ENCODE measurements around the gene PTPRM.

The PTPRM gene

GRCh38 chr18:8319798-8320489, 752.8 kb downstream of the PTPRM start:
- Mint-ChIP-seq H3K4me1 (no peaks in the 10 kb centered on the region), H3K27ac (no peak overlapping the region), H3K36me3 (no peaks in the 10 kb centered on the region), H3K27me3 (no peaks in the 10 kb centered on the region), H3K4me3 (no peak overlapping the region), H3K9me3 (no peaks in the 10 kb centered on the region)
- CTCF ChIA-PET, result interaction anchor here (1.3 kb wide), 1 partner anchor 11 kb away, joined by 4 read pairs; no protein-coding TSS in a partner anchor
- no peak for DNase-seq

GRCh38 chr18:8322486-8322885, 755.4 kb downstream of the PTPRM start:
- Mint-ChIP-seq H3K4me3 (no peak overlapping the region), H3K27ac (no peak overlapping the region), H3K36me3 (no peaks in the 10 kb centered on the region), H3K27me3 (no peaks in the 10 kb centered on the region), H3K9me3 (no peaks in the 10 kb centered on the region), H3K4me1 (no peaks in the 10 kb centered on the region)
- DNase-seq, result no peak
- CTCF ChIA-PET, result no interaction called here

- no peaks in the 10 kb centered on the region for H3K36me3 Mint-ChIP-seq
- no peaks in the 10 kb centered on the region for H3K27me3 Mint-ChIP-seq
- no peak overlapping the region for H3K27ac Mint-ChIP-seq
- no peak overlapping the region for H3K4me3 Mint-ChIP-seq
- CTCF ChIA-PET, result no interaction called here
- H3K9me3 Mint-ChIP-seq, result no peaks in the 10 kb centered on the region
- DNase-seq, result no peak
- no peaks in the 10 kb centered on the region for H3K4me1 Mint-ChIP-seq
Measured at GRCh38 chr18:8324343-8325065, 757.4 kb downstream of the PTPRM start.

GRCh38 chr18:8326763-8327394, 759.8 kb downstream of the PTPRM start:
- H3K9me3 Mint-ChIP-seq, result no peaks in the 10 kb centered on the region
- CTCF ChIA-PET, result no interaction called here
- no peaks in the 10 kb centered on the region for H3K27me3 Mint-ChIP-seq
- no peak overlapping the region for H3K27ac Mint-ChIP-seq
- no peak overlapping the region for H3K4me3 Mint-ChIP-seq
- no peak for DNase-seq
- no peaks in the 10 kb centered on the region for H3K4me1 Mint-ChIP-seq
- H3K36me3 Mint-ChIP-seq, result no peaks in the 10 kb centered on the region

DNA sequence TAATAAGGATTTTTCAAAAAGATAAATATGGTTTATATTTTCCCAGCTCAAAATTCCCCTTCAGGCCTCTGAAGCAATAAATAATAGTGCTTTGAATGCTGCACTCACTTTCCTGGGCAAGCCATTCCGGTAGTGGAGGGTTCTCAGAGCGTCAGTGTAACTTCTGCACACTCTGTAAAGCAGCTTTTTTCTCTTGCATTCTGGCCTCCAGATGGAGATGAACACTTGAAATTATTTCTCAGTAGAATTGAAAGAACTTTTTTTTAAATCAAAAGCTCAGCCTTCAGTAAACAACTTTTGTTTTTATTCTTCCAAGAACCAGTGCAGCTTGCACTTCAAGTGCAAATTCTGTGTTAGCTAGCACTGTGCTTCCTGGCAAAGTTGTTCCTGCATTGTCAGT, 761.0 kb downstream of the PTPRM start:
- no peak overlapping the region for H3K27ac Mint-ChIP-seq
- H3K27me3 Mint-ChIP-seq, result no peaks in the 10 kb centered on the region
- CTCF ChIA-PET, result no interaction called here
- no peak overlapping the region for H3K4me3 Mint-ChIP-seq
- H3K36me3 Mint-ChIP-seq, result no peaks in the 10 kb centered on the region
- H3K9me3 Mint-ChIP-seq, result no peaks in the 10 kb centered on the region
- DNase-seq, result no peak
- H3K4me1 Mint-ChIP-seq, result no peaks in the 10 kb centered on the region

GRCh38 chr18:8329186-8329771, 762.2 kb downstream of the PTPRM start:
- H3K27ac Mint-ChIP-seq, result no peak overlapping the region
- CTCF ChIA-PET, result no interaction called here
- H3K4me3 Mint-ChIP-seq, result no peak overlapping the region
- no peaks in the 10 kb centered on the region for H3K4me1 Mint-ChIP-seq
- no peaks in the 10 kb centered on the region for H3K9me3 Mint-ChIP-seq
- H3K27me3 Mint-ChIP-seq, result no peaks in the 10 kb centered on the region
- no peak for DNase-seq
- H3K36me3 Mint-ChIP-seq, result no peaks in the 10 kb centered on the region

- CTCF ChIA-PET, result interaction anchor here (0.9 kb wide), 1 partner anchor 10 kb away, joined by 4 read pairs; no protein-coding TSS in a partner anchor
- Mint-ChIP-seq H3K27me3 (no peaks in the 10 kb centered on the region), H3K9me3 (no peaks in the 10 kb centered on the region), H3K36me3 (no peaks in the 10 kb centered on the region), H3K27ac (no peak overlapping the region), H3K4me1 (no peaks in the 10 kb centered on the region), H3K4me3 (no peak overlapping the region)
- DNase-seq, result no peak
Measured at GRCh38 chr18:8330575-8330974, 763.5 kb downstream of the PTPRM start.

DNA sequence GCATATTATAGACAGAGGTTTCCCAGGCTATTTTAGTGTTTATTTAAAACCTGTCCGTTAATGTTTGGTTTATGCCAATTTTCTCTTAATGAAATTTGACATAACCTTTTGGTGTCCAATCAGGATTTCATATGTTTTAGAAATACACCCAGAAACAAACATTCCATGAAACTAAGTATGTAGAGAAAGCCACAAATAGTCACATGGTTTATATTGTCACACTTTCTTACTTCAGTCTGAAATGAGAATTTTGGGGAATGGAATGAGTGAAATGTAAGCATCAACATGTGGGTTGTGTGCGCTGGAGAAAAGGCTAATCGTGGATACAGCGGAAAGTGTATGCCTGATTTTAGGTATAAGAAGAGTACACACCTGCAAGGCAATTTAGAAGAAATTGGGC, 765.2 kb downstream of the PTPRM start:
- Mint-ChIP-seq H3K27ac (no peak overlapping the region), H3K36me3 (no peaks in the 10 kb centered on the region), H3K27me3 (no peaks in the 10 kb centered on the region), H3K9me3 (no peaks in the 10 kb centered on the region), H3K4me1 (no peaks in the 10 kb centered on the region), H3K4me3 (no peak overlapping the region)
- CTCF ChIA-PET, result no interaction called here
- DNase-seq, result no peak

DNA sequence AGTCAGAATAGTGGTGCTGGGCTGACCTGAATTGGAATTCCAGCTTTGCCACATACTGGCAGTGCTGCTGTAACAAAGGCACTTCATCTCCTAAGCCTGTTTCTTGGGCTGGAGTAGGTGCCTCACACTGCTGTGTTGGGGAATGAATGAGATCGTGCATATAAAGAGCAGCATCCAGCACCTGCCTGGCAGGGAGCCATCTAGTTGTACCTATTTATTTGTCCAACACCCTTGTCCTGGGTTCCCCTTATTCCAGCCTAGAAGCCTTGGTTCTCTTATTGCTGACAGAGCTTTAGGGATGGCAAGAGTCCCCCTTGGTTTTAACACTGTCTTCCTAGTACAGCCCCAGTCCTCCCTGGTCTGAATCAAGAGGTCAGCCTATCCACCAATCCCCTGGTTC, 766.8 kb downstream of the PTPRM start:
- no peak for DNase-seq
- no peaks in the 10 kb centered on the region for H3K27me3 Mint-ChIP-seq
- no peaks in the 10 kb centered on the region for H3K9me3 Mint-ChIP-seq
- H3K27ac Mint-ChIP-seq, result no peak overlapping the region
- no peak overlapping the region for H3K4me3 Mint-ChIP-seq
- H3K4me1 Mint-ChIP-seq, result no peaks in the 10 kb centered on the region
- no peaks in the 10 kb centered on the region for H3K36me3 Mint-ChIP-seq
- CTCF ChIA-PET, result no interaction called here

DNA sequence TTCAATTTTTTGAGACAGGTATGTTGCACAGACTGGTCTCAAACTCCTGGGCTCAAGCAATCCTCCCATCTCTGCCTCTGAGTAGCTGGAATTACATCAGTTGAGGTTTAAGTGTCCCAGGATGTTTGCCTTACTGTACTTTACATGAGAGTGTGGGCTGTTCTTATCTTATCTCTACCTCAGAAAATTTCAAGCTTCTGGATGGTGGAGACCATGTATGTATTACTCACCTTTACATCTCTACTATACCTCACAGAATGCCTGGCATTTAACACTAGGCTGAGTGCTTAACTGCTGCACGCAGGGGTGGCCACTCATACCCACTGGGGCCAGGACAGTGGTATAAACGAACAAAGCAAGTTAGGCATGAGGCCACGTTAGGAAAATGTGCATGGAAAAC, 770.1 kb downstream of the PTPRM start:
- Mint-ChIP-seq H3K36me3 (no peaks in the 10 kb centered on the region), H3K27ac (no peak overlapping the region), H3K9me3 (no peaks in the 10 kb centered on the region), H3K4me3 (no peak overlapping the region), H3K4me1 (no peaks in the 10 kb centered on the region), H3K27me3 (no peaks in the 10 kb centered on the region)
- no peak for DNase-seq
- CTCF ChIA-PET, result no interaction called here

DNA sequence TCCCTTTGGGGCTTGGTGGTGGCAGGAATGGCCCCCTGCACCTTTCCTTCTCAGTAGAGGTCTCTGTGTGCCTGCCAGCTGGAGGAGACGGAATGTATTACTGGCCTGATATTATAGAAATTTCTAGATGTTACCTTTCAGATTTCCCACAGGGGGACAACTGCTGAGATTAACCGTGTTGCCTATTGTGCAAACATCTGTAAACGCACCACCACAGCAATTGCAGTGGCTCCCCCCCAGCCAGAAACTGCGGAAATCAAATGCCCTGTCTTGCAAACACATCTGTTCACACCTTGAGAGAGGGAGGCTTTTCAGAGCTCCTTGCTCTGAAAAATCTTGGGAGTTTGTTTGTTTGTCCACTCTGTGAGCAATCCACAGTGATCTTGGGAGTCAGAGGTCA, 772.1 kb downstream of the PTPRM start:
- Mint-ChIP-seq H3K4me3 (no peak overlapping the region), H3K27me3 (no peaks in the 10 kb centered on the region), H3K27ac (no peak overlapping the region), H3K4me1 (no peaks in the 10 kb centered on the region), H3K9me3 (no peaks in the 10 kb centered on the region), H3K36me3 (no peaks in the 10 kb centered on the region)
- CTCF ChIA-PET, result no interaction called here
- DNase-seq, result no peak

DNA sequence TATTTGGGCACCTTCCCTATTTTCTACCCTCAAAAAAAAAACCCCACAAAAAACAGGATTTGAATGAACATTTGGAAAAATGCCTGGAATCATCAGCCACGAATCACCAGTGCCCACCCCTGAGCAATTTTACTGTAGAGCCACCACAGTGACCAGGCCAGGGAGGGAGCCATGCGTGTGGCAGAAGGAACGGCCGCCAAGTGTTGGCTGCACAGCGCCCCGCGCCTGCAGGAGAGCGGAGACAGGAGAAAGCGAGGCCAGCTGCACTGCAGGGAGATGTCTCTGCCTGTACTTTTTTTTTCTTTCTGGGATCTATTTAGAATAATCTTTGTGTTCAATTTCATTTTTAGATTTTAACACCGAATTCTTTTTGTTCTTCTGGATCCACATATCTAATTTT, 772.8 kb downstream of the PTPRM start:
- CTCF ChIA-PET, result no interaction called here
- DNase-seq, result no peak
- Mint-ChIP-seq H3K27ac (no peak overlapping the region), H3K4me3 (no peak overlapping the region), H3K9me3 (no peaks in the 10 kb centered on the region), H3K4me1 (no peaks in the 10 kb centered on the region), H3K27me3 (no peaks in the 10 kb centered on the region), H3K36me3 (no peaks in the 10 kb centered on the region)

DNA sequence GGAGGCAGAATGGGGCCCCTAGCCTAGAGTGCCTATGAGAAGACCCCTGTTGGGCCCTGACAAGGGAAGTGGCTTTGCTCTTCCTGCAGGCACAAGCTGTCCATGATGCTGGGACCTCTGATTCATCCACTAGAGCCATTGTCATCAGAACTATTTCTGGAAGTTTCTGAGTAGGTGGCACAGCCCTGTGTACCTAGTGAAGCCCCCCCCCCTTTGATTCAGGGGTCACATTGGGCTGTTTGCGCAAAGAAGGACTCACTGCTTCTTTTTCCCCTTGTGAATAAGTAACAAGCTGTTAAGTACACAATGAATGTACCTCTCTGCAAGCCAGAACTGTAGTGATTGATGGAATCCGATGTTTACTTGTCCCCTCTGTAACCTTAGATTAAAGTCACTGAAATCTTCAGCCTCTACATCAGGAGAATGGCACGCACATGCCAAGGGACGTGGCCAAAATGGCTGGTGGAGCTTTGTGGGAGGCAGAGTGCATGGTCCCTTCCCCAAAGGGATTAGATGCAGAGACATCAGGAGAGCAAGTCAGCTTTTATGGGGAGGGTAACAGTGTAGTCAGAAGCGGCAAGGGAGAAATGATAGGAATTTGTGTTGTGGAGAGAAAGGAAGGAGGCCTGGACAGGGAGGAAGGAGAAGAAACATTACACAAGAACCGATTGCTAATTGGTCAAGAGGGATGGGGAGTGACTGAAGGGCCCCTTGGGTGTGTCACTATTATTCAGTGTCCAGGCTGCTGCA, 774.5 kb downstream of the PTPRM start:
- Mint-ChIP-seq H3K4me1 (no peaks in the 10 kb centered on the region), H3K4me3 (no peak overlapping the region), H3K27me3 (no peaks in the 10 kb centered on the region), H3K27ac (no peak overlapping the region), H3K36me3 (no peaks in the 10 kb centered on the region), H3K9me3 (no peaks in the 10 kb centered on the region)
- CTCF ChIA-PET, result no interaction called here
- no peak for DNase-seq

- Mint-ChIP-seq H3K9me3 (no peaks in the 10 kb centered on the region), H3K27me3 (no peaks in the 10 kb centered on the region), H3K27ac (no peak overlapping the region), H3K4me3 (no peak overlapping the region), H3K4me1 (no peaks in the 10 kb centered on the region), H3K36me3 (no peaks in the 10 kb centered on the region)
- CTCF ChIA-PET, result no interaction called here
- DNase-seq, result no peak
Measured at GRCh38 chr18:8348051-8348720, 781.1 kb downstream of the PTPRM start.
